Lower lobe of right lung (tissue), 2 donors: ENCODE data around the gene SSU72. TPM values are rescaled to one million over a fixed set of nuclear protein-coding genes. Genes with fewer than 3 reads are reported as not detected.
"Not testable (repeated sequence)": the region's sequence is repeated elsewhere in the genome, so short reads cannot be mapped to it uniquely, and the experiment has no call there.

ENCODE experiments used
- ATAC-seq, 2 donors: fragments of 200-7000 bp; cut with Tn5 transposase; one replicate each; pipeline ENCODE4 v1.9.1; 2020 to 2022; ENCODE audit warnings: mild to moderate bottlenecking in 2 of 2, moderate library complexity in 2 of 2
- DNase-seq: peaks from one replicate; pipeline ENCODE4 v3.0.0-alpha.2; 2020
- H3K27ac ChIP-seq: fragments of 200-600 bp; one replicate; pipeline ENCODE4 v1.8.0; 2022
- H3K27me3 ChIP-seq: fragments of 200-600 bp; one replicate; pipeline ENCODE4 v1.8.0; 2022; ENCODE audit warnings: low read depth
- H3K36me3 ChIP-seq: fragments of 200-600 bp; one replicate; pipeline ENCODE4 v1.8.0; 2022; ENCODE audit warnings: mild to moderate bottlenecking
- H3K4me1 ChIP-seq: fragments of 200-600 bp; one replicate; pipeline ENCODE4 v1.8.0; 2022
- H3K4me3 ChIP-seq: fragments of 200-600 bp; one replicate; pipeline ENCODE4 v1.8.0; 2022; ENCODE audit warnings: mild to moderate bottlenecking
- H3K9me3 ChIP-seq: fragments of 200-600 bp; one replicate; pipeline ENCODE4 v1.8.0; 2022
- CTCF ChIP-seq: fragments of 200-600 bp; IDR thresholded peaks from one replicate; pipeline ENCODE4 v1.8.0; 2022; ENCODE audit warnings: antibody characterized with exemption, mild to moderate bottlenecking
- intact Hi-C: fragments of 100-400 bp; cut with DNase I; formaldehyde crosslinking; loops from one replicate; pipeline ENCODE4 v1.11.0; 2022
- total RNA-seq: library from RNA; stranded (reverse); fragmentation: NEBNext Ultra II Directional; extraction: Animal tissue kit (Norgen Biotek cat#: 25700); gene quantifications from one replicate; pipeline ENCODE4 v1.2.1, GENCODE V29; 2021
- donor health status: DM: no; HTN: yes; CAD: no; lungs with severe emphysema.

SSU72 gene
- total RNA-seq, 1 donor from 2014 or later, result 123 TPM

- H3K9me3 ChIP-seq, result peaks cover 14% of the 10 kb centered on the region
- no peaks in the 10 kb centered on the region for H3K27me3 ChIP-seq
- ATAC-seq, result no peak
- no peak for DNase-seq
- H3K27ac ChIP-seq, result no peak overlapping the region
- H3K36me3 ChIP-seq, result peaks cover 38% of the 10 kb centered on the region
- no peaks in the 10 kb centered on the region for H3K4me1 ChIP-seq
- intact Hi-C loops, result no loop called here
- H3K4me3 ChIP-seq, result no peak overlapping the region
- TF ChIP-seq CTCF, result no peak
These were observed 45.3 kb downstream of the SSU72 start for GRCh38 chr1:1529321-1529720.

- Histone ChIP-seq H3K27ac (no peak overlapping the region), H3K36me3 (peaks cover 37% of the 10 kb centered on the region), H3K27me3 (no peaks in the 10 kb centered on the region), H3K9me3 (peaks cover 14% of the 10 kb centered on the region), H3K4me3 (no peak overlapping the region), H3K4me1 (no peaks in the 10 kb centered on the region)
- ATAC-seq (no peak), DNase-seq (no peak)
- intact Hi-C loops, result no loop called here
- TF ChIP-seq CTCF, result no peak
These were observed 46.1 kb downstream of the SSU72 start for GRCh38 chr1:1528301-1529267.

- TF ChIP-seq CTCF, result no peak
- Histone ChIP-seq H3K36me3 (peaks cover 37% of the 10 kb centered on the region), H3K4me1 (no peaks in the 10 kb centered on the region), H3K4me3 (no peak overlapping the region), H3K27ac (no peak overlapping the region), H3K9me3 (peaks cover 11% of the 10 kb centered on the region), H3K27me3 (no peaks in the 10 kb centered on the region)
- intact Hi-C loops, result no loop called here
- DNase-seq, result no peak
- no peak for ATAC-seq
These were observed 47.4 kb downstream of the SSU72 start for GRCh38 chr1:1527092-1527816.

- ATAC-seq, DNase-seq: not testable (repeated sequence)
- H3K36me3 ChIP-seq, result peaks cover 43% of the 10 kb centered on the region
These were observed 48.2 kb downstream of the SSU72 start for GRCh38 chr1:1526476-1526875.

GRCh38 chr1:1524750-1525383, 49.8 kb downstream of the SSU72 start:
- H3K36me3 ChIP-seq, result peaks cover 57% of the 10 kb centered on the region
- H3K4me3 ChIP-seq, H3K27me3 ChIP-seq, DNase-seq, ATAC-seq, H3K4me1 ChIP-seq, H3K27ac ChIP-seq, H3K9me3 ChIP-seq, intact Hi-C loops: not testable (repeated sequence)

More at GRCh38 chr1:1526476-1526875, 48.2 kb downstream of the SSU72 start:
- H3K27me3 ChIP-seq, H3K4me3 ChIP-seq, H3K4me1 ChIP-seq, intact Hi-C loops, H3K9me3 ChIP-seq, H3K27ac ChIP-seq: not testable (repeated sequence)

- intact Hi-C loops, DNase-seq, ATAC-seq, H3K4me1 ChIP-seq, H3K4me3 ChIP-seq, H3K9me3 ChIP-seq, H3K27me3 ChIP-seq, H3K27ac ChIP-seq: not testable (repeated sequence)
- peaks cover 53% of the 10 kb centered on the region for H3K36me3 ChIP-seq
These were observed 51.0 kb downstream of the SSU72 start for GRCh38 chr1:1523651-1524050.

- H3K27ac ChIP-seq, H3K9me3 ChIP-seq, H3K4me3 ChIP-seq, ATAC-seq, H3K27me3 ChIP-seq, H3K4me1 ChIP-seq, DNase-seq, intact Hi-C loops: not testable (repeated sequence)
- H3K36me3 ChIP-seq, result peaks cover 49% of the 10 kb centered on the region
These were observed 51.4 kb downstream of the SSU72 start for GRCh38 chr1:1523226-1523625.

- ATAC-seq, H3K4me1 ChIP-seq, H3K9me3 ChIP-seq, DNase-seq, H3K27me3 ChIP-seq, H3K4me3 ChIP-seq, intact Hi-C loops, H3K27ac ChIP-seq: not testable (repeated sequence)
- H3K36me3 ChIP-seq, result peaks cover 42% of the 10 kb centered on the region
These were observed 52.1 kb downstream of the SSU72 start for GRCh38 chr1:1522536-1522935.
